H1 (cell line): ENCODE results near the gene GRID2. TPM values are rescaled to one million over a fixed set of nuclear protein-coding genes. Genes with fewer than 3 reads are reported as not detected.

Experiments used
- CTCF ChIA-PET: fragments of 300-600 bp; sonication (Branson Sonifier 250); formaldehyde crosslinking; loops from one replicate; lab custom pipeline; 2021; ENCODE audit not compliant: partially characterized antibody; lab: Charles Lee
- POLR2A ChIA-PET: fragments of 300-600 bp; sonication (Branson Sonifier 250); formaldehyde crosslinking; loops from one replicate; lab custom pipeline; 2021; ENCODE audit warnings: inconsistent platforms; ENCODE audit not compliant: partially characterized antibody; lab: Charles Lee
- DNase-seq, 2 experiments: peaks; one replicate each; pipeline versions ENCODE4 v3.0.0 to v3.0.0-alpha.2; 2010 to 2022; ENCODE audit warnings: low spot score in 2 of 2, low read depth in 1 of 2, mixed read lengths in 1 of 2
- FAIRE-seq: peaks from 2 replicates; lab custom pipeline; 2011; peaks lifted over from hg19 to GRCh38; lab: Jason Lieb, UNC
- H2AFZ ChIP-seq: 2 replicates; pipeline ENCODE4 v1.8.1; 2012; ENCODE audit warnings: low read length, inconsistent platforms
- H2AK5ac ChIP-seq: 2 replicates; pipeline ENCODE4 v1.6.1; 2013; ENCODE audit warnings: low read depth, low read length
- H2BK120ac ChIP-seq: replicated peaks from 2 replicates; pipeline ENCODE3; 2013; ENCODE audit warnings: low read depth, low read length, inconsistent platforms
- H2BK12ac ChIP-seq: 2 replicates; pipeline ENCODE4 v1.6.1; 2013; ENCODE audit warnings: low read depth, low read length
- H2BK15ac ChIP-seq: 2 replicates; pipeline ENCODE4 v1.6.1; 2013; ENCODE audit warnings: low read length
- H2BK20ac ChIP-seq: 2 replicates; pipeline ENCODE4 v1.6.1; 2013; ENCODE audit warnings: low read length
- H2BK5ac ChIP-seq: 2 replicates; pipeline ENCODE4 v1.6.1; 2013; ENCODE audit warnings: low read depth, low read length
- H3K14ac ChIP-seq: 2 replicates; pipeline ENCODE4 v1.6.1; 2013; ENCODE audit warnings: inconsistent platforms; ENCODE audit not compliant: insufficient read length
- H3K18ac ChIP-seq: 2 replicates; pipeline ENCODE4 v1.6.1; 2013; ENCODE audit warnings: low read length; ENCODE audit errors: extremely low read depth
- H3K23ac ChIP-seq: 2 replicates; pipeline ENCODE4 v1.6.1; 2013; ENCODE audit warnings: inconsistent platforms; ENCODE audit not compliant: insufficient read length
- H3K23me2 ChIP-seq: 2 replicates; pipeline ENCODE4 v1.6.1; 2013; ENCODE audit warnings: low read depth, low read length
- H3K27ac ChIP-seq: 2 replicates; pipeline ENCODE4 v1.6.1; 2011; ENCODE audit warnings: low read depth, low read length, inconsistent platforms
- H3K27me3 ChIP-seq, 4 experiments: replicated peaks in 1 of 4; 1 replicate in 1 of 4; 2 replicates in 3 of 4; pipeline versions ENCODE4 v1.6.1 to v1.8.1; 2011 to 2013; ENCODE audit warnings: low read length in 3 of 4, mild to moderate bottlenecking in 3 of 4, inconsistent platforms in 2 of 4, mixed read lengths in 2 of 4, moderate library complexity in 1 of 4; ENCODE audit not compliant: control insufficient read depth in 3 of 4, insufficient read depth in 3 of 4; ENCODE audit errors: extremely low read depth in 1 of 4
- H3K36me3 ChIP-seq, 4 experiments: 2 replicates each; pipeline versions ENCODE4 v1.6.1 to v1.8.1; 2011 to 2013; ENCODE audit warnings: mild to moderate bottlenecking in 4 of 4, low read length in 3 of 4, moderate library complexity in 2 of 4, control low read depth in 1 of 4, inconsistent platforms in 1 of 4; ENCODE audit not compliant: insufficient read depth in 4 of 4, control insufficient read depth in 2 of 4
- H3K4ac ChIP-seq: replicated peaks from 2 replicates; pipeline ENCODE3; 2013; ENCODE audit warnings: low read length, low read depth, mixed read lengths, inconsistent platforms; ENCODE audit not compliant: insufficient read length
- H3K4me1 ChIP-seq, 4 experiments: replicated peaks in 1 of 4; 1 replicate in 1 of 4; 2 replicates in 3 of 4; pipeline versions ENCODE4 v1.6.1 to v1.8.1; 2011 to 2013; ENCODE audit warnings: low read length in 3 of 4, inconsistent platforms in 2 of 4, mixed read lengths in 1 of 4; ENCODE audit not compliant: insufficient read depth in 4 of 4, control insufficient read depth in 3 of 4
- H3K4me2 ChIP-seq, 2 experiments: 2 replicates each; pipeline versions ENCODE4 v1.6.1 to v1.8.1; 2011 to 2013; ENCODE audit warnings: low read depth in 2 of 2, low read length in 2 of 2, control low read depth in 1 of 2, inconsistent platforms in 1 of 2, mild to moderate bottlenecking in 1 of 2; ENCODE audit not compliant: insufficient read depth in 1 of 2
- H3K4me3 ChIP-seq, 4 experiments: fragments of 200-600, 300-600 bp in 1 of 4; sonication (generic), shearing (Covaris generic), sonication (Bioruptor Twin) in 1 of 4; 2 replicates each; pipeline versions ENCODE4 v1.5.1 to v1.8.1; 2011 to 2016; ENCODE audit warnings: low read length in 4 of 4, low read depth in 3 of 4, control low read depth in 2 of 4, inconsistent platforms in 2 of 4, mild to moderate bottlenecking in 2 of 4, mixed read lengths in 1 of 4, moderate library complexity in 1 of 4; ENCODE audit not compliant: insufficient read depth in 2 of 4; ENCODE audit errors: extremely low read depth in 1 of 4
- H3K56ac ChIP-seq: replicated peaks from 2 replicates; pipeline ENCODE3; 2013; ENCODE audit warnings: low read depth, mild to moderate bottlenecking, mixed read lengths, low read length, inconsistent platforms; ENCODE audit not compliant: insufficient read length
- H3K79me1 ChIP-seq: 2 replicates; pipeline ENCODE4 v1.6.1; 2013; ENCODE audit warnings: low read depth, low read length, control low read depth
- H3K79me2 ChIP-seq, 2 experiments: 2 replicates each; pipeline versions ENCODE4 v1.6.1 to v1.8.1; 2012 to 2013; ENCODE audit warnings: low read length in 2 of 2, mild to moderate bottlenecking in 2 of 2, inconsistent platforms in 1 of 2; ENCODE audit not compliant: insufficient read depth in 2 of 2, control insufficient read depth in 1 of 2
- H3K9ac ChIP-seq, 4 experiments: replicated peaks in 1 of 4; 1 replicate in 1 of 4; 2 replicates in 3 of 4; pipeline versions ENCODE4 v1.6.1 to v1.8.1; 2011 to 2013; ENCODE audit warnings: low read depth in 3 of 4, low read length in 3 of 4, control low read depth in 2 of 4, mild to moderate bottlenecking in 2 of 4, moderate library complexity in 2 of 4, inconsistent platforms in 1 of 4; ENCODE audit errors: extremely low read depth in 1 of 4
- H3K9me3 ChIP-seq, 2 experiments: 2 replicates each; pipeline versions ENCODE4 v1.6.1 to v1.8.1; 2012 to 2013; ENCODE audit warnings: mild to moderate bottlenecking in 2 of 2, moderate library complexity in 2 of 2, control low read depth in 1 of 2, inconsistent platforms in 1 of 2, low read depth in 1 of 2, low read length in 1 of 2, mixed read lengths in 1 of 2; ENCODE audit not compliant: insufficient read depth in 2 of 2
- H4K20me1 ChIP-seq, 2 experiments: replicated peaks in 1 of 2; 2 replicates each; pipeline versions ENCODE3 to v1.8.1; 2011 to 2013; ENCODE audit warnings: inconsistent platforms in 2 of 2, low read length in 2 of 2, mild to moderate bottlenecking in 1 of 2; ENCODE audit not compliant: insufficient read depth in 2 of 2, control insufficient read depth in 1 of 2
- H4K5ac ChIP-seq: 2 replicates; pipeline ENCODE4 v1.6.1; 2013; ENCODE audit warnings: low read length, low read depth, mixed read lengths, inconsistent platforms; ENCODE audit not compliant: insufficient read length
- H4K8ac ChIP-seq: 2 replicates; pipeline ENCODE4 v1.8.0; 2013; ENCODE audit warnings: mild to moderate bottlenecking, moderate library complexity, low read length, inconsistent platforms; ENCODE audit not compliant: insufficient read depth; ENCODE audit errors: extremely low read depth
- H4K91ac ChIP-seq: replicated peaks from 2 replicates; pipeline ENCODE3; 2013; ENCODE audit warnings: low read length, mixed read lengths, inconsistent platforms; ENCODE audit not compliant: insufficient read length
- CHD2 ChIP-seq: IDR thresholded peaks from 2 replicates; pipeline ENCODE4 v1.6.1; 2012; ENCODE audit warnings: low read length, improper control_type of control experiment
- CREB1 ChIP-seq: IDR thresholded peaks from 2 replicates; pipeline ENCODE4 v1.6.1; 2012; ENCODE audit warnings: inconsistent platforms
- JUN ChIP-seq: IDR thresholded peaks from 2 replicates; pipeline ENCODE4 v1.6.1; 2011; ENCODE audit warnings: low read depth, mild to moderate bottlenecking, improper control_type of control experiment, low read length
- JUND ChIP-seq: IDR thresholded peaks from 2 replicates; pipeline ENCODE4 v1.6.1; 2011; ENCODE audit warnings: mild to moderate bottlenecking, improper control_type of control experiment, low read length
- NRF1 ChIP-seq: IDR thresholded peaks from 2 replicates; pipeline ENCODE4 v1.6.1; 2011; ENCODE audit warnings: mild to moderate bottlenecking, low read depth, low read length, improper control_type of control experiment
- POU5F1 ChIP-seq: IDR thresholded peaks from 2 replicates; pipeline ENCODE4 v1.6.1; 2011; ENCODE audit warnings: low read depth, mild to moderate bottlenecking, low read length, moderate library complexity
- RXRA ChIP-seq: IDR thresholded peaks from 2 replicates; pipeline ENCODE4 v1.6.1; 2011; ENCODE audit warnings: low read depth, mild to moderate bottlenecking, low read length, moderate library complexity; ENCODE audit not compliant: insufficient read depth
- SRF ChIP-seq: IDR thresholded peaks from 2 replicates; pipeline ENCODE4 v1.6.1; 2011; ENCODE audit warnings: mild to moderate bottlenecking, low read depth, low read length, moderate library complexity
- WGBS, 2 experiments: shearing (Covaris generic) in 1 of 2; methylation state at CpG; one replicate each; pipeline versions ENCODE4 v1.1.6 to v1.1.7; 2013 to 2015; ENCODE audit warnings: low lambda C conversion rate in 2 of 2, mixed read lengths in 2 of 2, inconsistent platforms in 1 of 2, low coverage in 1 of 2, missing lambda C conversion rate in 1 of 2; ENCODE audit not compliant: insufficient replicate concordance in 2 of 2, insufficient coverage in 1 of 2, insufficient read length in 1 of 2; ENCODE audit errors: extremely low coverage in 1 of 2, missing lambda C conversion rate in 1 of 2; 5-methylcytosine and 5-hydroxymethylcytosine counted together
- polyA plus RNA-seq, 7 experiments: library from polyadenylated mRNA; depleted of rRNA in 3 of 7; stranded (reverse) in 5 of 7; unstranded in 2 of 7; fragments of >200 nt in 5 of 7; fragments of 200-250 nt in 2 of 7; gene quantifications; 1 replicate in 5 of 7; 2 replicates in 1 of 7; 4 replicates in 1 of 7; pipeline versions ENCODE4 v1.2.1 to v1.2.3, GENCODE V29; 2011 to 2013; ENCODE audit warnings: missing spikeins in 2 of 7, mixed read lengths in 2 of 7
- total RNA-seq: library from RNA; stranded (reverse); fragmentation: NEBNext Ultra II Directional; extraction: Animal tissue kit (Norgen Biotek cat#: 25700); gene quantifications from 2 replicates; pipeline ENCODE4 v1.2.1, GENCODE V29; 2021

GRID2 gene
- total and polyA plus RNA-seq, 2 of the 8 experiments (the other 6 are each of a cell fraction or from before 2014, with no cell fraction given): 31.1 to 81.9 TPM

DNA sequence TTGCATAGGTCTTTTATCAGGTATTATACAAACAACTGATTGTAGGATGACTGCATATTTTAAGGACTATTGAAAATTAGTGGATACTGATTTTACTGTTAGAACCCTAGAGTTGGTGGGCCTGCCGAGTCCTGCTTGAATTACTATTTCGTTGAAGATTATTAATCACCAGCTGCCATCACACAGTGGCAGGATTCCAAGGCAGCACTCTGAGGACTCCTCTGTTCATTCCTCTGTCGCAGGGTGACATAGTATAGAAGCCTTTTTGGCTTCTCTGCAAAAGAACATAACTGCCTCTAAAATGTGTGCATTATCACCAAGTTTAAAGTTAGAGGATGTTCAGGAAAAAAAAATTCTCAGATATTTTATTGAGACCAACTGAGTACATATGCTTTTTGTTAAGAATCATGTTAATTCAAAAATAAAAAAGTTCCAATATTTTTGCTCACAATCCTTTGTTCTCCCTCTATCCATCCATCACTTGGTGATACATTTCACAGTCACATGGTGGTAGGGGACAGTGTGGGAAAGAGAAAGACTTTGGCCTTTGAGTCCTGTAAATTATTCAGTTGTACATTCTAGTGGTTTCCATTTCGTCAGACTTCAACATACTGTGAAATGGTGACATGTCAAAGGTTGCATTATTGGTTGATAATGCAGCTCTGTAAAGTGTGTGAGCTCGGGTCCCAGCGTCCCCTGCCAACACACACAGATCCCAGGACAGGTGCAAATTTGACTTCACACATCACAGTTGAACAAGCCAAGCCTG is 332.5 kb downstream of the GRID2 start:
- Histone ChIP-seq H3K9ac (no peak overlapping the region), H2BK20ac (no peak overlapping the region), H4K20me1 (peaks cover 0 to 6% of the 10 kb centered on the region in 2 experiments), H3K4me1 (0 out of 7 replicates have a peak, but pooled peaks cover 0 to 2% (median 0%) of the 10 kb centered on the region in 4 experiments), H4K8ac (no peak overlapping the region), H3K4ac (no peak overlapping the region), H4K5ac (no peak overlapping the region), H3K14ac (no peak overlapping the region), H3K4me3 (no peak overlapping the region), H2BK5ac (no peak overlapping the region), H3K23ac (no peak overlapping the region), H3K23me2 (no peaks in the 10 kb centered on the region), H2BK12ac (no peak overlapping the region), H3K18ac (no peak overlapping the region), H2AK5ac (no peak overlapping the region), H3K4me2 (no peak overlapping the region), H3K9me3 (no peaks in the 10 kb centered on the region), H3K27ac (no peak overlapping the region), H3K27me3 (no peaks in the 10 kb centered on the region), H2AFZ (no peak overlapping the region), H2BK15ac (no peak overlapping the region), H4K91ac (no peak overlapping the region), H3K79me2 (peaks cover 0 to 66% of the 10 kb centered on the region in 2 experiments; a peak in 2 of 4 replicates), H2BK120ac (no peak overlapping the region), H3K36me3 (peaks cover 0 to 6% (median 0%) of the 10 kb centered on the region in 4 experiments; a peak in 1 of 8 replicates), H3K79me1 (no peaks in the 10 kb centered on the region), H3K56ac (no peak overlapping the region)
- FAIRE-seq (peak; percentile 78), DNase-seq (no peak)
- POLR2A ChIA-PET: interaction anchor here (1.4 kb wide), 1 partner anchor 17 kb away, joined by 3 read pairs; no protein-coding TSS in a partner anchor
- CTCF ChIA-PET: no interaction called here
- 88% methylated on average over 6 of the region's 6 CpGs; no CpG with 5 or more reads in 1 of the 2 experiments for whole genome bisulfite sequencing, 2 experiments
- no peak for TF ChIP-seq CHD2
- no peak for TF ChIP-seq POU5F1
- no peak for TF ChIP-seq RXRA
- TF ChIP-seq SRF: no peak
- TF ChIP-seq CREB1: no peak
- no peak for TF ChIP-seq NRF1
- no peak for TF ChIP-seq JUN
- no peak for TF ChIP-seq JUND
